Stomach (tissue), 4 donors: ENCODE measurements around the gene SARDH.

Source experiments
- CTCF ChIP-seq, 7 experiments: fragments of 450-650 bp in 4 of 7; fragments of 200-600 bp in 3 of 7; sonication (generic) in 3 of 7; IDR thresholded peaks; one replicate each; pipeline ENCODE4 v1.5.1; 2016 to 2019; ENCODE audit warnings: antibody characterized with exemption in 7 of 7, control low read depth in 2 of 7, mild to moderate bottlenecking in 1 of 7
- EP300 ChIP-seq: sonication (generic); formaldehyde crosslinking; IDR thresholded peaks from one replicate; pipeline ENCODE4 v1.6.1; 2017; ENCODE audit warnings: antibody characterized with exemption
- POLR2A ChIP-seq, 4 donors: fragments of 450-650 bp; IDR thresholded peaks; one replicate each; pipeline ENCODE4 v1.6.1; 2016; ENCODE audit warnings: antibody characterized with exemption in 4 of 4, control low read depth in 2 of 4, mild to moderate bottlenecking in 1 of 4, moderate library complexity in 1 of 4
- POLR2AphosphoS5 ChIP-seq, 3 donors: sonication (generic); formaldehyde crosslinking; IDR thresholded peaks; one replicate each; pipeline ENCODE4 v1.6.1; 2016; ENCODE audit warnings: antibody characterized with exemption in 3 of 3

- TF ChIP-seq CTCF (IDR thresholded peaks at IDR 0.05) (no peak), EP300 (no peak), POLR2AphosphoS5 (IDR thresholded peaks at IDR 0.05) (no peak), POLR2A (IDR thresholded peaks at IDR 0.05) (no peak)
Measured at GRCh38 chr9:133699546-133699945, 38.6 kb downstream of the SARDH start.
